ENCODE results near the gene IL31RA. TPM values are rescaled to one million over a fixed set of nuclear protein-coding genes. Genes with fewer than 3 reads are reported as not detected.
A peak's percentile ranks its signal among the peaks of the same experiment; 100 is the strongest.

Gene IL31RA
- total RNA-seq, 6 donors from 2014 or later, result 0.31 TPM; not detected in 5

DNA sequence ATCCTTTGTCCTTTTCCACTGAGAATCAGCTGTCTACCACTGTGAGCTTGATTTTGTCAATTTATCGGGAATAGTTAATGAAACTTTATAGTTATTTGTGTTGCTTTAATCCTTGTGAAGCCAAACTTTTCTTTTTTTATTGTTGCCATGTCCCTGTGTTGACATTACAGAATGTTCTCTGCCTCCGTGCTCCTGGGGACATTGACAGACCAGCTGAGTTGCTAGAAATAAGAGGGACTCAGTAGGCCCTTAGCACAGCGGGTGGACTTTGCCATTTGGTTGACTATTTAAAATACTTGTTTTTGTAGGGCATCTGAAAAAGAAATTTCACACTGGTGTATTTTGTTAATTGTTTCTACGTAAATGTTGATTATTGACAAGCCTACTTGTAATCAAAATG lies 70.5 kb downstream of the IL31RA start:
- WGBS, 2 donors, result 93 to 95% methylated on average over 4 of the region's 4 CpGs
- ATAC-seq (ENCODE audit: low FRiP score in 2 of 2) (no peak), DNase-seq (no peak)
- Histone ChIP-seq H3K4me3 (no peak overlapping the region), H3K4me1 (peaks cover 0 to 10% (median 0%) of the 10 kb centered on the region in 4 donors), H3K36me3 (no peaks in the 10 kb centered on the region), H3K9me3 (no peaks in the 10 kb centered on the region), H3K27me3 (no peaks in the 10 kb centered on the region), H3K27ac (no peak overlapping the region)
- TF ChIP-seq POLR2AphosphoS5 (IDR thresholded peaks at IDR 0.05), result no peak
- no peak for TF ChIP-seq POLR2A (IDR thresholded peaks at IDR 0.05)
- no peak for TF ChIP-seq EP300 (IDR thresholded peaks at IDR 0.05)
- TF ChIP-seq, protein P1, sequence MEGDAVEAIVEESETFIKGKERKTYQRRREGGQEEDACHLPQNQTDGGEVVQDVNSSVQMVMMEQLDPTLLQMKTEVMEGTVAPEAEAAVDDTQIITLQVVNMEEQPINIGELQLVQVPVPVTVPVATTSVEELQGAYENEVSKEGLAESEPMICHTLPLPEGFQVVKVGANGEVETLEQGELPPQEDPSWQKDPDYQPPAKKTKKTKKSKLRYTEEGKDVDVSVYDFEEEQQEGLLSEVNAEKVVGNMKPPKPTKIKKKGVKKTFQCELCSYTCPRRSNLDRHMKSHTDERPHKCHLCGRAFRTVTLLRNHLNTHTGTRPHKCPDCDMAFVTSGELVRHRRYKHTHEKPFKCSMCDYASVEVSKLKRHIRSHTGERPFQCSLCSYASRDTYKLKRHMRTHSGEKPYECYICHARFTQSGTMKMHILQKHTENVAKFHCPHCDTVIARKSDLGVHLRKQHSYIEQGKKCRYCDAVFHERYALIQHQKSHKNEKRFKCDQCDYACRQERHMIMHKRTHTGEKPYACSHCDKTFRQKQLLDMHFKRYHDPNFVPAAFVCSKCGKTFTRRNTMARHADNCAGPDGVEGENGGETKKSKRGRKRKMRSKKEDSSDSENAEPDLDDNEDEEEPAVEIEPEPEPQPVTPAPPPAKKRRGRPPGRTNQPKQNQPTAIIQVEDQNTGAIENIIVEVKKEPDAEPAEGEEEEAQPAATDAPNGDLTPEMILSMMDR (IDR thresholded peaks at IDR 0.05), result no peak

DNA sequence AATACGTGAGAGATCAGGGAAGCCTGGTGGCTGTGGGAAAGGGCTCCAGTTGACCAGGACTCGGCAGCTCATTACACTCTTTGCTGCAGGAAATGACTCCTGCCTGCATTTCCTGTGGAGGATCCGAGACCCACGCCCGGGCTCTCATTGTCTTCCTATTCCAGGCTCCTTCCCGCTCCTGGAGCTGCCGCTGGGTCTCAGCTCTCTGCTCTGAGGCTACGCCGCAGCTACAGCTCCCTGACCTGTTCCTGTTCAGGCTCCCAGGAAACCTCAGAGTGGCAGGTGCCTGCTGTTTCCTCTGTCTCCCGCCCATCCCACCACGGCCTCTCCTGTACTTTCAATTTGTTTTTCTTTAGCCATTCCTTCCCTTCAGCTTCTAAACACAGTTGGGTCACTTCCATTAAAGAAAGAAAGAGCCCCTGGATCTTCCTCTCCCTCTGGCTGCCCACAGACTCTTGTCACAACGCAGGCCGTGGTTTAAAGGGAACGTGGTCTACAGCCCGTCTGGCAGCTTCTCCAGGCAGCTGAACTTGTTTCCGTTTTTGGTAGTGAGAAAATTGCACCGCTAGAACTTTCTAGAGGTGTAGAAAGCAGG lies 72.1 kb downstream of the IL31RA start:
- no peaks in the 10 kb centered on the region for H3K36me3 ChIP-seq
- DNase-seq, result peak in 1 of 2 donors; percentile 29
- H3K9me3 ChIP-seq, result no peaks in the 10 kb centered on the region
- TF ChIP-seq, protein P1 (IDR thresholded peaks at IDR 0.05), result no peak
- TF ChIP-seq EP300 (IDR thresholded peaks at IDR 0.05), result peak in 1 of 4 donors; percentile 1
- H3K4me3 ChIP-seq, result peak overlapping the region; percentile 14 to 51 (median 40)
- peak in 1 of 2 donors; percentile 53 for ATAC-seq (ENCODE audit: low FRiP score in 2 of 2)
- WGBS, 2 donors, result 21 to 28% methylated on average over 16 to 17 of the region's 17 CpGs
- H3K27me3 ChIP-seq, result no peaks in the 10 kb centered on the region
- H3K27ac ChIP-seq, result peak overlapping the region; percentile 44 to 76 (median 65)
- H3K4me1 ChIP-seq, result peaks cover 0 to 10% (median 0%) of the 10 kb centered on the region in 4 donors

DNA sequence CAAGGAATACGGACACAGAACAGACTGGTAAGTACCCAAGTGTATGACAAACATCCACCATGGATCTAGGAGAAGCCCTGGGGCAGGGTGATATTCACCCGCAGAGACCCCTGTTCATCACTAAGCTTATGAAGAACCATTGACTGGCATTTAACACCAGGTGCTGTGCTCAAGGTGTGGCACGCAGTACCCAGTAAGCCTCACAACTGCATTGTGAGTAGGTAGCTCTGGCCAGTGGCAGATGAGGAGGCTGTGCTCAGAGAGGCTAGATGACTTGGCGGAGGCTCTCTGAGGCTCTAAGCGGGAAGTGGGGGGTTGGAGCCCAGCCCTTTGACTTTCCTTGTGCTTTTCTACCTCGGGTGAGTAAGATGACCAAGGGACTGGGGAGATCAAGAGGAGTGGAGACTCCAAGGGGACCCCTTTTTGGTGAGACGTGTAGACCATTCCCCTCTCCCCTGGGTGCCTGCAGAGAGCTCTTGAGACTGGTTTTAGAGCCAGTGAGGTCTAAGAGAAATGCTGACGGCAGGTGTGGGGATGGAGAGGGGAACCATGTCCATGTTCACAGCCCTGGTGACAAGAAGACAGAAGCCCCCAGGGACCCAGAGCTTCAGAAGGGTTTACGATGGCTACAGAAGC lies 72.8 kb downstream of the IL31RA start:
- WGBS, 2 donors, result 95% methylated on average over 9 of the region's 9 CpGs
- Histone ChIP-seq H3K4me1 (peaks cover 0 to 10% (median 0%) of the 10 kb centered on the region in 4 donors), H3K4me3 (peak overlapping the region in 2 of 4 donors; percentile 49 to 51), H3K36me3 (no peaks in the 10 kb centered on the region), H3K27ac (peak overlapping the region in 2 of 4 donors; percentile 59 to 71), H3K9me3 (no peaks in the 10 kb centered on the region), H3K27me3 (no peaks in the 10 kb centered on the region)
- ATAC-seq (ENCODE audit: low FRiP score in 2 of 2) (no peak), DNase-seq (no peak)
- TF ChIP-seq EP300 (IDR thresholded peaks at IDR 0.05) (no peak), POLR2A (IDR thresholded peaks at IDR 0.05) (no peak), POLR2AphosphoS5 (IDR thresholded peaks at IDR 0.05) (no peak)
- TF ChIP-seq, protein P1 (IDR thresholded peaks at IDR 0.05), result no peak

DNA sequence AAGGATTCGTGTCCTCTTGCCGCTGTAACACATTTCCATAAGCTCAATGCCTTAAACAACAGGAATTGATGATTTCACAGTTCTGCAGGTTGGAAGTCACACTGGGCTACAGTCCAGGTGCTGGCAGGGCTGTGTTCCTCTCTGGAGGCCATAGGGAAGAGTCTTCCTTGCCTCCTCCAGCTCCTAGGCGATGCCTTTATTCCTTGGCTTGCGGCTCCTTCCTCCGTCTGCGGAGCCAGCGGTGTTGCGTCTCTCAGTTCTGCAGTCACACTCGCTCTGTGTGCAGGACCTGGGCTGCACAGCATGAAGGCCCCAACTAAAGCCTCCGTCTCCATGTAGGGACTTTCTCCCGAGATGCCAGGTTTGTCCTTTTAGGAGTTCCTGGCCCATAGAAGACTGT lies 73.6 kb downstream of the IL31RA start:
- Histone ChIP-seq H3K36me3 (no peaks in the 10 kb centered on the region), H3K9me3 (no peaks in the 10 kb centered on the region), H3K27me3 (no peaks in the 10 kb centered on the region), H3K27ac (no peak overlapping the region), H3K4me1 (peaks cover 0 to 10% (median 0%) of the 10 kb centered on the region in 4 donors), H3K4me3 (no peak overlapping the region)
- no peak for DNase-seq
- 85 to 88% methylated on average over 11 of the region's 11 CpGs for WGBS, 2 donors
- no peak for ATAC-seq (ENCODE audit: low FRiP score in 2 of 2)
- TF ChIP-seq, protein P1 (IDR thresholded peaks at IDR 0.05), result no peak
- TF ChIP-seq POLR2AphosphoS5 (IDR thresholded peaks at IDR 0.05), result no peak
- TF ChIP-seq POLR2A (IDR thresholded peaks at IDR 0.05), result no peak
- TF ChIP-seq EP300 (IDR thresholded peaks at IDR 0.05), result no peak

All from upper lobe of left lung (tissue), 6 donors.